IPS-20b (cell line): ENCODE data around the gene PLA2G2E.

Experiments used
- H3K27ac ChIP-seq: one replicate; pipeline ENCODE4 v1.5.1; 2013; ENCODE audit warnings: low read length
- H3K27me3 ChIP-seq: 2 replicates; pipeline ENCODE4 v1.6.1; 2013; ENCODE audit warnings: mild to moderate bottlenecking, low read length, inconsistent platforms; ENCODE audit not compliant: insufficient read depth
- H3K36me3 ChIP-seq: 2 replicates; pipeline ENCODE4 v1.6.1; 2013; ENCODE audit warnings: low read depth, mild to moderate bottlenecking, inconsistent platforms, low read length, moderate library complexity; ENCODE audit not compliant: insufficient read depth
- H3K4me1 ChIP-seq: 2 replicates; pipeline ENCODE4 v1.6.1; 2013; ENCODE audit warnings: mild to moderate bottlenecking, control low read depth, inconsistent platforms, low read length, moderate library complexity; ENCODE audit not compliant: insufficient read depth
- H3K4me3 ChIP-seq: 2 replicates; pipeline ENCODE4 v1.5.1; 2013; ENCODE audit warnings: mild to moderate bottlenecking, low read length, inconsistent platforms
- H3K9ac ChIP-seq: 2 replicates; pipeline ENCODE4 v1.6.1; 2013; ENCODE audit warnings: low read depth, mild to moderate bottlenecking, inconsistent platforms, low read length, moderate library complexity
- H3K9me3 ChIP-seq: 2 replicates; pipeline ENCODE4 v1.6.1; 2013; ENCODE audit warnings: mild to moderate bottlenecking, low read depth, low read length, inconsistent platforms; ENCODE audit not compliant: insufficient read depth

PLA2G2E gene, protein sequence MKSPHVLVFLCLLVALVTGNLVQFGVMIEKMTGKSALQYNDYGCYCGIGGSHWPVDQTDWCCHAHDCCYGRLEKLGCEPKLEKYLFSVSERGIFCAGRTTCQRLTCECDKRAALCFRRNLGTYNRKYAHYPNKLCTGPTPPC

DNA sequence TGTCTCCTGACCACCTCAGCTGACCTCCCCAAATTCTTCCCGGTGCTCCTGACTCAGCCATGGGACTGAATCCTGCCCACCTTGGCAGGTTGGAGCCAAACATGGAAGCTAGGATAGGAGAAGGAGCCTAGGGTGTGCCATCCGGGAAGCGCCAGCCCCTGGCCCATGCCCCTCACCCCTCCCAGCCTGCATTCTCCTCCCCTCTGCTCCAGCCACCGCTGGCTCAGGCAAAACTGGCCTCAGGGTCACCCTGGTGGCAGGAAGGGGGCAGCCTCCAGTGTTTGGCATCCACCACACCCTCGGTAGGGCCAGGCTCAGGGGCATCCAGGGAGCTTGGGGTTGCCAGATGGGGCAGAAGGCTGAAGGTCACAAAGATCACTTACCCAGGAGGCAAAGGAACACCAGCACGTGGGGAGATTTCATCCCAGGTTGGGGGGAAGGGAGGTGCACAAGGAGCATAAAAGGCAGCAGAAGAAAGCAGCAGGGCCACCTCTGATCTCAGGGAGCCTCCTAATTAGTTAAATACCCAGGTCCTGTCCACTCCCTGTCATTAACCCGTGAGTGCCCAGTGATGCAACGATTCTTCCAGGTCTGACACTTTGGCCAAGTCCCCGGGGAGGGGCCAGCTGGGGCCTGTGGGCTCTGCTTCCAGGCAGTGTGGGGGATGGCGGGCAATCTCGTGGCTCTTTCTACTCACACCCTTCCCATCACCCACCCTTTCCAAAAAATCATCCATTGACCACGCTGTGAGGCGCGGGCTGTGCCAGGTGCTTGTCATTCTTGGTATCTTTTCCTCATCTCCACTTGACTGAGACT lies at the start of gene PLA2G2E:
Gene PLA2G2E, minus strand, starts transcription at position 481 of the 816 bp plus-strand sequence. Its CDS starts 58 bp downstream, at position 423.
- H3K4me3 ChIP-seq: no peak within 1 kb of the TSS
- H3K4me1 ChIP-seq: no peaks in the 10 kb centered on the region
- H3K27me3 ChIP-seq: no peaks in the 10 kb centered on the region
- no peaks in the 10 kb centered on the region for H3K9me3 ChIP-seq
- no peak within 1 kb of the TSS for H3K9ac ChIP-seq
- H3K27ac ChIP-seq: no peak within 1 kb of the TSS
- no peaks in the 10 kb centered on the region for H3K36me3 ChIP-seq

DNA sequence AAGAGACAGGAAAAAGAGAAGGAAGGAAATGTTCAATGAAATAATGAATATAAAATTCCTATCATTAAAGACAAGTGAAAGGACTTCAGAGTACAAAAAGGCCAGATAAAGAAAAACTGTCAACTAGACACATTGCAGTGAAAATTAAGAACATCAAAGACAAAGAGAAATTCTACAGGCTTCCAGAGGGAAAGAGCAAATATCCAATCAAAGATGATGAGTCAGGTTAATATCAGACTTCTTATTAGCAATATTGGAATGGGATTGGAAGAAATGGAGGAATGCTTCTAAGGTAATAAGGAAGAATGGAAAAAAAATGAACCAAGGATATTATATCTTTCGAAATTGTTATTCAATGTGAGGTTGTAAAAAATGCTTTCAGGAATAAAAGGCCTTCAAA lies 48.2 kb upstream of the PLA2G2E start:
- H3K4me1 ChIP-seq: peaks cover 3% of the 10 kb centered on the region; the same call in 1 of the 2 replicates
- no peaks in the 10 kb centered on the region for H3K27me3 ChIP-seq

DNA sequence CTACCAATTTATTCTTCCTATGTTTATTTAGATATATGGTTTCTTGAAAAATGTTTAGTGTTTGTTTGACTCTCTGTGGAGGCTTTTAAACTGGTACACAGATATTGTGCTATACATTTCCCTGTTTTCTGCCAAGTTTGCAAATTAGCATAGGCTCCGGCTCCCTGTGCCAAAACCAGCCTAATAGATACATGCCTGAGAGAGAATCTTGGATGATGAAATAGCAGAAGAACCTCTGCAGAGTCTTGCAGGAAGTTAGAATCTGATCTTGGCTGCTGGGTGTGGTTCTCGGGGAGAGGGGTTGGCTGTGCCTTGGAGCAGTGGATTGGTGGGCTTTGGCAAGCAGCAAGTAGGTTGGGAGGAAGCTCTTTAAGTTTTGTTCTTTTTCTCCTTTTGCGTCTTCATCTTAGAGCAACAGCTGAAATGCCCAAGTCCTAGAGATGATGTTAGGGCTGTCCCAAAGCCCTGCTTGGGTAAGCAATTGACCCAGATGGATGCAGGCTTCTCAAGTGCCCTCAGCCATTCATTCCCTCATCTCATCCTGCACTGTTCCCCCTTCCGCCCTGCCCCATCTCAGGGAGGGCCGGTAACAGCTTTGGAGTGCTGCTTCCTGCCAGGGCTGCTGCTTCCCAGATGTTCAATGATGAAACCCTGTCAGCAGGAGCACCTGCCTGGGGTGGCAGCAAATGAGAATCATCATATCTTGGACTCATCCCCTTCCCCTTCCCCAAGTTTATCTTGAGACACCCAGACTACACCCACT lies 46.7 kb upstream of the PLA2G2E start:
- H3K27ac ChIP-seq: no peak overlapping the region
- no peaks in the 10 kb centered on the region; the same call in 1 of the 2 replicates for H3K4me1 ChIP-seq
- H3K9ac ChIP-seq: no peak overlapping the region
- H3K9me3 ChIP-seq: no peaks in the 10 kb centered on the region
- H3K27me3 ChIP-seq: no peaks in the 10 kb centered on the region
- no peak overlapping the region for H3K4me3 ChIP-seq
- H3K36me3 ChIP-seq: no peaks in the 10 kb centered on the region

More for the DNA sequence above, 48.2 kb upstream of the PLA2G2E start:
- Histone ChIP-seq H3K9ac (no peak overlapping the region), H3K27ac (no peak overlapping the region), H3K36me3 (no peaks in the 10 kb centered on the region), H3K9me3 (no peaks in the 10 kb centered on the region), H3K4me3 (no peak overlapping the region)

DNA sequence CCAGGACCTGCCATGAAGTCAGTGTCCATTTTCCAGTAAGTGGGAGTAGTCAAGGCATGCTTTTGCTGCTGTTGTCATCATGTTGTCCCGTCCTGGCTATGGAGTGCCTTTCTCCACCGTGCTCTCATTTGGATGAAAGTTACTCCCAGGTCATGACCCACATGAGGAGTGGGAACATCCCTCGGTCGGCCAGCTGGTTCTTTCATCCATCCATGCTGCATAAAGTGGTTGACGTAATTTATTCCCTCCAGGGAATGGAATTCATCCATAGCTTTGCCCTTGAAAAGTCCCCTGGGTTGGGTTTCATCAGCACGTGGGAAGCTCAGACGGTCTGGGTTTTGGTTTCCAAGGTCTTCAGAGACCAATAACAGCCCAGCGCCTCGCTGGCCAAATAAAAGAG lies 44.4 kb upstream of the PLA2G2E start:
- Histone ChIP-seq H3K36me3 (no peaks in the 10 kb centered on the region), H3K4me3 (no peak overlapping the region), H3K27ac (no peak overlapping the region), H3K9me3 (no peaks in the 10 kb centered on the region; the same call in 1 of the 2 replicates), H3K4me1 (no peaks in the 10 kb centered on the region), H3K9ac (no peak overlapping the region), H3K27me3 (no peaks in the 10 kb centered on the region)

DNA sequence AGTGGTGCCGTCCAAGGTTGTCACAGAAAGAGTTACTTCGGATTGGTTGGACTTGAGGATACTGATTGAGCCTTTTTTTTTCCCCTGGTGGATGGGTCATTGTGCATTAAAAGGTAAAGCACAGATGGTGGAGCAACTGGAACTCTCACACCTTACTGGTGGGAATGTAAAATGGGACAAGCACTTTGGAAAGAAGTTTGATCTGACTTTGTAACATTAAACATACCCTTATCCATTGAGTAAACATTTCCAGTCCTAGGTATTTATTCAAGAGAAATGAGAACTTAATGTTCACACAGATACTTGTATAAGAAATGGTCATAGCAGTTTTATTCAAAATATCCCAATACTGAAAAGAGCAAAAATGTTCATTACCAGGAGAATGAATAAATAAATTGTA lies 41.1 kb upstream of the PLA2G2E start:
- Histone ChIP-seq H3K27ac (no peak overlapping the region), H3K9me3 (no peaks in the 10 kb centered on the region; the same call in 1 of the 2 replicates), H3K4me1 (no peaks in the 10 kb centered on the region; the same call in 1 of the 2 replicates), H3K27me3 (no peaks in the 10 kb centered on the region), H3K36me3 (no peaks in the 10 kb centered on the region), H3K4me3 (no peak overlapping the region), H3K9ac (no peak overlapping the region)

DNA sequence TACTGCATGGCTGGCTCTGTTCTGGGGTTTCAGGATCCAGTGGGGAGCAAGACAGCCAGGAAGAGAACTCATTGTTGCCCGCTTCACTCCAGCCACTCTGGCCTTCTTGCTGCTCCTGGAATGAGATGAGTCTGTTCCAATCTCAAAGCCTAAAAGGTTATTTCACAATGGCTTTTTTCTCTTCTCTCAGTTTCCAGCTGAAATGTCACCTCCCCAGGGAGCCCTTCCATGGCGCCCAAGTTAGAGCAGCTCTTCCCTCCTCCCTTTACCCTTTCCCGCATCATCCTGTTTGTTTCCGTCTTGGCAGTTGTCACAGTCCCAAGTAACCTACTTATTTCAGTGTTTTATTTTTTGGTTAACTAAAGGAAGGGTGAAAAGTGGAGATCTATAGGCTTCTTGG lies 40.2 kb upstream of the PLA2G2E start:
- Histone ChIP-seq H3K27ac (no peak overlapping the region), H3K27me3 (no peaks in the 10 kb centered on the region), H3K9ac (no peak overlapping the region), H3K9me3 (no peaks in the 10 kb centered on the region; the same call in 1 of the 2 replicates), H3K36me3 (no peaks in the 10 kb centered on the region), H3K4me1 (no peaks in the 10 kb centered on the region; the same call in 1 of the 2 replicates), H3K4me3 (no peak overlapping the region)

DNA sequence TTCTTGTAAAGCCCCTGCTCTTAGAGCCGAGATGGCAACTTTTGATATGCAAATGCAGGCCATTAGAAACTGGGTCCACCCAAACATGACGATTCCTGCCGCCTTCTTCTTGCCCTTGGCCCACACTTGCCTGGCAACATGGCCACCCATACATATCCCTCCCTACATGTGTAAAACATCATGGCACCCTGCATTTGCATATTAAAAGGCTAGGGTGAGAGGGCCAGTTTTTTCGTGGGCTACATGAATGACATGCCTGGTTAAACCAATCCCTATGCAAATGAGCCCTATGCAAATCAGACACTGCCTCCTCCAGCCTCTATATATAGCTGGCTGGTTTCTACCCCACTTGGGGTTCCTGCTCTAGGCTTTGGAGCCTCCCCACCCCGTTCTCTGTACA lies 37.2 kb upstream of the PLA2G2E start:
- H3K4me3 ChIP-seq: no peak overlapping the region
- H3K9ac ChIP-seq: no peak overlapping the region
- no peaks in the 10 kb centered on the region; the same call in 1 of the 2 replicates for H3K4me1 ChIP-seq
- H3K27me3 ChIP-seq: no peaks in the 10 kb centered on the region
- no peaks in the 10 kb centered on the region; the same call in 1 of the 2 replicates for H3K9me3 ChIP-seq
- H3K36me3 ChIP-seq: no peaks in the 10 kb centered on the region
- H3K27ac ChIP-seq: no peak overlapping the region

DNA sequence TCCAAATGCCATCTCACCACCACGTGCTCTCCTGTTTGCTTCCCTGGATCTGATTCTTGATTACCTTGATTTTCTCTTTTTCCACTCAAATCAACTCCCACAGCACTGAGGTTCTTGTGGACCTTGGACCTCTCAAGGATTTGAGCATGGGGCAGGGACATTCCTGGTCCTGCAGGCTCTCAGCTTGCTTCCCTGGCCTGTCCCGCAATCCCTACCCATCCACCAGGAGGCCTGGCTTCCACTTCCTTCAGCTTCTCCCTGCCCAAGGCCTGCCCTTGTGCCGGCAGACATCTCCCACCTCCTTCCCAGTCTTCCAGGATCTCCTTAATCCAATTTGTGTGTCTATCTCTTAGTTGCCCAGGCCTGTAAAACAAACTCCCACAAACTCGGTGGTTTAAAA lies 34.4 kb upstream of the PLA2G2E start:
- no peaks in the 10 kb centered on the region for H3K36me3 ChIP-seq
- H3K4me1 ChIP-seq: no peaks in the 10 kb centered on the region; the same call in 1 of the 2 replicates
- H3K9me3 ChIP-seq: peaks cover 4% of the 10 kb centered on the region
- no peaks in the 10 kb centered on the region for H3K27me3 ChIP-seq
- no peak overlapping the region for H3K9ac ChIP-seq
- no peak overlapping the region for H3K27ac ChIP-seq
- no peak overlapping the region for H3K4me3 ChIP-seq

DNA sequence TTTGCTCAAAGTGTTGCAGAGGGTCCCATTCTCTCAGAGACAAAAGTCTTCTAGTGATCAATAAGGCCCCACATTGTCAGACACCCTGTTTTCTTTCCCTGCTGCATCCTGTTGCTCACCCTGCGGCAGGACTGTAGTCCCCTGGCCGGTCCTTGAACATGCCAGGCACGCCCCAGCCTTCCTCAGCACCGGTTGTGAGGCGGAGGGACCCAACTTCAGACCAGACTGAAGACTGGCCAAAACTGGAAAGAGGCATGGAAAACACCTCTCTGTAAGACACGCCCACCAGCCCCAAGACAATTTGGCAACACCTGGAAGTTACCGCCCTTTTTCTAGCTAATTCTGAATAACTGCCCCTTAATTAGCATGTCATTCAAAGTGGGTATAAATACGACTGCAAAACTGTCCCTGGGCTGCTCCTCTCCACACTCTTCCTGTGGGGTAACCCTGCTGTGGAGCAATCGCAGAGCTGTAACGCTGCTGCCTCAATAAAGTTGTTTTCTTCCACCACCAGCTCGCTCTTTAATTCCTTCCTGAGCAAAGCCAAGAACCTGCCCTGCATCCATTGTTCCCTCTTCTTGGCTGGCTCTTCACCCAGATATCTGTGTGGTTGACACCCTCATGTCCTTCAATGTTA lies 32.2 kb upstream of the PLA2G2E start:
- no peak overlapping the region for H3K4me3 ChIP-seq
- no peaks in the 10 kb centered on the region for H3K27me3 ChIP-seq
- H3K4me1 ChIP-seq: no peaks in the 10 kb centered on the region; the same call in 1 of the 2 replicates
- H3K36me3 ChIP-seq: no peaks in the 10 kb centered on the region
- no peak overlapping the region for H3K9ac ChIP-seq
- peaks cover 4% of the 10 kb centered on the region for H3K9me3 ChIP-seq
- no peak overlapping the region for H3K27ac ChIP-seq

DNA sequence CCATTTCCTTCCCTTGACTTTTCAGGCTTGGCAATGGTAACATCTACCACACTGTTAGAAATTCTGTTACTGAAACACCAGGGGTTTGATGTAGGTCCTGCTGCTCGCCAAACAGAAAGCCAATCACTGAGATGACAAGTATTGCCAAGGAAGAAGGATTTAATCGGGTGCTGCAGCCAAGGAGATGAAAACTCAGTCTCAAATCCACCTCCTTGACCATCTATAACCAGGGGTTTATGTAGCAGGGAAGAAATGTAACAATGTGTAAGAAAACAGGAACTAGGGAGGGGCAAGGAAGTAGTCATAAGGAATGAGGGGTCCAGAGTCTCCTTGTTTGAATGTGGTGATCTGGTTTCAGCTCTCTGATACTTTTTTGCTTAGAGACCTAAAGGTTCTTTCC lies 30.6 kb upstream of the PLA2G2E start:
- H3K27me3 ChIP-seq: no peaks in the 10 kb centered on the region
- no peak overlapping the region for H3K4me3 ChIP-seq
- H3K27ac ChIP-seq: no peak overlapping the region
- no peak overlapping the region for H3K9ac ChIP-seq
- no peaks in the 10 kb centered on the region for H3K36me3 ChIP-seq
- peaks cover 4% of the 10 kb centered on the region for H3K9me3 ChIP-seq
- H3K4me1 ChIP-seq: peaks cover 2% of the 10 kb centered on the region; the same call in 1 of the 2 replicates

DNA sequence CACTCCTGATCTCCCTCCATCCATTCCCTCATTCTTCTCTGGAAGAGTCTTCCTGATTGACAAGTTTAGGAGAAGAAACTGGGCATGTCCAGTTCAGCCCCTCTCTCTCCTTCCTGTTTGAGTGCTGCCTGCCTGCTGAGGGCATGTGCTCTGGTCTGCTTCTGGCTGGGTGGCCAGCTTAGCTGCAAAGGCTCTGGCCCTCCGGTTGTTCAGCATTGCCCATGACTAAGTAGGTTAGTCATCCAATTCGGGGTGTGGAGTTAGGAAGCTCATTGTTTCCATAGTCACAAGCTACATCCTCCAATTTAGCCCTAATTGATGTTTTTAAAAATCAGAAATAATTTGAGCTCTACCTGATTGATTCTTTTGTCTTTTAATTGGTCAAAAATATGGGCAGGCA lies 25.6 kb upstream of the PLA2G2E start:
- peaks cover 2% of the 10 kb centered on the region; the same call in 1 of the 2 replicates for H3K4me1 ChIP-seq
- peaks cover 4% of the 10 kb centered on the region for H3K9me3 ChIP-seq
- no peaks in the 10 kb centered on the region for H3K36me3 ChIP-seq
- H3K27me3 ChIP-seq: no peaks in the 10 kb centered on the region
- no peak overlapping the region for H3K27ac ChIP-seq
- no peak overlapping the region for H3K4me3 ChIP-seq
- no peak overlapping the region for H3K9ac ChIP-seq
